GF-D8 (cell line): Measurements from ENCODE around the gene B3GNT7.
"Not testable (repeated sequence)": the region's sequence is repeated elsewhere in the genome, so short reads cannot be mapped to it uniquely, and the experiment has no call there.

Experiments used
- DNase-seq: peaks from one replicate; lab custom pipeline; 2025; lab: John Stamatoyannopoulos, UW

B3GNT7 gene

GRCh38 chr2:231425811-231426703, 30.5 kb downstream of the B3GNT7 start:
- no peak for DNase-seq

GRCh38 chr2:231427116-231427515, 31.6 kb downstream of the B3GNT7 start:
- no peak for DNase-seq

- DNase-seq = no peak
These were observed 33.6 kb downstream of the B3GNT7 start for GRCh38 chr2:231429152-231429551.

GRCh38 chr2:231429901-231430300, 34.4 kb downstream of the B3GNT7 start:
- DNase-seq = no peak

- DNase-seq = not testable (repeated sequence)
These were observed 34.9 kb downstream of the B3GNT7 start for GRCh38 chr2:231430437-231430836.

GRCh38 chr2:231431606-231432005, 36.1 kb downstream of the B3GNT7 start:
- no peak for DNase-seq

- DNase-seq = no peak
These were observed 38.5 kb downstream of the B3GNT7 start for GRCh38 chr2:231433990-231434389.

GRCh38 chr2:231436957-231437356, 41.4 kb downstream of the B3GNT7 start:
- no peak for DNase-seq

- no peak for DNase-seq
These were observed 54.1 kb downstream of the B3GNT7 start for GRCh38 chr2:231449503-231450054.

GRCh38 chr2:231450548-231450989, 55.1 kb downstream of the B3GNT7 start:
- no peak for DNase-seq
